Esophagus muscularis mucosa (tissue), 3 donors: ENCODE results near the gene PTCRA.

ENCODE experiments used
- CTCF ChIP-seq, 3 experiments: fragments of 200-600 bp in 2 of 3; fragments of 450-650 bp in 1 of 3; sonication (generic) in 2 of 3; IDR thresholded peaks; one replicate each; pipeline ENCODE4 v1.5.1; 2017 to 2019; ENCODE audit warnings: antibody characterized with exemption in 3 of 3, mild to moderate bottlenecking in 2 of 3, moderate library complexity in 1 of 3
- POLR2A ChIP-seq: fragments of 450-650 bp; IDR thresholded peaks from one replicate; pipeline ENCODE4 v1.6.1; 2017; ENCODE audit warnings: antibody characterized with exemption, moderate library complexity, mild to moderate bottlenecking, low read depth

- TF ChIP-seq CTCF (IDR thresholded peaks at IDR 0.05) (no peak), POLR2A (no peak)
These were observed 1.3 kb upstream of the PTCRA start for GRCh38 chr6:42914546-42914945.
